Urinary bladder (tissue), 4 donors: Measurements from ENCODE around the gene SNRPE. TPM values are rescaled to one million over a fixed set of nuclear protein-coding genes. Genes with fewer than 3 reads are reported as not detected.

Experiments used
- DNase-seq: peaks from one replicate; pipeline ENCODE4 v3.0.0-alpha.2; 2015; ENCODE audit errors: extremely low spot score
- H3K27ac ChIP-seq: one replicate; pipeline ENCODE4 v1.5.1; 2013; ENCODE audit warnings: low read depth, mild to moderate bottlenecking, moderate library complexity
- H3K36me3 ChIP-seq: one replicate; pipeline ENCODE4 v1.6.1; 2013; ENCODE audit warnings: mild to moderate bottlenecking, moderate library complexity; ENCODE audit not compliant: insufficient read depth
- H3K4me1 ChIP-seq: one replicate; pipeline ENCODE4 v1.6.1; 2013; ENCODE audit warnings: mild to moderate bottlenecking, moderate library complexity; ENCODE audit not compliant: insufficient read depth
- H3K4me3 ChIP-seq: one replicate; pipeline ENCODE4 v1.5.1; 2013; ENCODE audit warnings: low read depth, low read length
- WGBS: extraction: QIAGEN DNeasy Blood & Tissue Kit; methylation state at CpG from one replicate; pipeline ENCODE4 v1.1.7; 2013; 5-methylcytosine and 5-hydroxymethylcytosine counted together
- polyA plus RNA-seq: library from polyadenylated mRNA; stranded (reverse); fragments of 200-250 nt; gene quantifications from one replicate; pipeline ENCODE4 v1.2.3, GENCODE V29; 2013
- small RNA-seq: library from RNA; depleted of rRNA; stranded (forward); fragments of <200 nt; gene quantifications from one replicate; pipeline ENCODE3, GENCODE V24; 2014
- total RNA-seq: library from RNA; depleted of rRNA; stranded (reverse); fragments of >200 nt; gene quantifications from one replicate; pipeline ENCODE4 v1.2.3, GENCODE V29; 2014
- donor health status: healthy with polysubstance abuse.
- donor health status: healthy.

The SNRPE gene
- total and polyA plus RNA-seq, 2 donors = 90.4 to 93.7 TPM

- H3K4me3 ChIP-seq = no peak overlapping the region
- 93% methylated on average over 47 of the region's 47 CpGs for WGBS
- DNase-seq = no peak
Observed at GRCh38 chr1:203899869-203900714, 38.7 kb downstream of the SNRPE start.

GRCh38 chr1:203901581-203901980 lies 40.2 kb downstream of the SNRPE start:
- no peak for DNase-seq
- Histone ChIP-seq H3K36me3 (no peaks in the 10 kb centered on the region), H3K4me1 (no peaks in the 10 kb centered on the region), H3K27ac (no peak overlapping the region), H3K4me3 (no peak overlapping the region)
- WGBS = 91% methylated on average over 12 of the region's 12 CpGs

More at GRCh38 chr1:203899869-203900714, 38.7 kb downstream of the SNRPE start:
- Histone ChIP-seq H3K4me1 (no peaks in the 10 kb centered on the region), H3K36me3 (no peaks in the 10 kb centered on the region), H3K27ac (no peak overlapping the region)

GRCh38 chr1:203905275-203905674 lies 43.9 kb downstream of the SNRPE start:
- H3K4me1 ChIP-seq = no peaks in the 10 kb centered on the region
- H3K36me3 ChIP-seq = no peaks in the 10 kb centered on the region
- H3K4me3 ChIP-seq = no peak overlapping the region
- H3K27ac ChIP-seq = no peak overlapping the region
- WGBS = 96% methylated on average over 4 of the region's 4 CpGs
- DNase-seq = no peak

- Histone ChIP-seq H3K4me3 (no peak overlapping the region), H3K4me1 (no peaks in the 10 kb centered on the region), H3K36me3 (no peaks in the 10 kb centered on the region), H3K27ac (no peak overlapping the region)
- DNase-seq = no peak
- 27% methylated on average over 2 of the region's 2 CpGs for WGBS
Observed at GRCh38 chr1:203906932-203907331, 45.5 kb downstream of the SNRPE start.

GRCh38 chr1:203907901-203908300 lies 46.5 kb downstream of the SNRPE start:
- no peak for DNase-seq
- Histone ChIP-seq H3K4me1 (no peaks in the 10 kb centered on the region), H3K36me3 (no peaks in the 10 kb centered on the region), H3K27ac (no peak overlapping the region), H3K4me3 (no peak overlapping the region)
- WGBS = 89% methylated on average over 5 of the region's 5 CpGs

- H3K36me3 ChIP-seq = no peaks in the 10 kb centered on the region
- DNase-seq = no peak
- no peaks in the 10 kb centered on the region for H3K4me1 ChIP-seq
- WGBS = 76% methylated on average over 5 of the region's 5 CpGs
- H3K4me3 ChIP-seq = no peak overlapping the region
- no peak overlapping the region for H3K27ac ChIP-seq
Observed at GRCh38 chr1:203911806-203912205, 50.4 kb downstream of the SNRPE start.

- no peaks in the 10 kb centered on the region for H3K4me1 ChIP-seq
- H3K4me3 ChIP-seq = no peak overlapping the region
- WGBS = 38% methylated on average over 3 of the region's 3 CpGs
Observed at GRCh38 chr1:203913073-203913521, 51.7 kb downstream of the SNRPE start.

GRCh38 chr1:203914292-203914691 lies 52.9 kb downstream of the SNRPE start:
- no peak overlapping the region for H3K4me3 ChIP-seq
- DNase-seq = no peak
- no peak overlapping the region for H3K27ac ChIP-seq
- no peaks in the 10 kb centered on the region for H3K4me1 ChIP-seq
- WGBS = 75% methylated on average over 3 of the region's 3 CpGs
- H3K36me3 ChIP-seq = no peaks in the 10 kb centered on the region

More at GRCh38 chr1:203913073-203913521, 51.7 kb downstream of the SNRPE start:
- no peak overlapping the region for H3K27ac ChIP-seq
- no peaks in the 10 kb centered on the region for H3K36me3 ChIP-seq
- no peak for DNase-seq

- Histone ChIP-seq H3K4me1 (no peaks in the 10 kb centered on the region), H3K4me3 (no peak overlapping the region), H3K27ac (no peak overlapping the region), H3K36me3 (no peaks in the 10 kb centered on the region)
- no peak for DNase-seq
- 79% methylated on average over 3 of the region's 3 CpGs for WGBS
Observed at GRCh38 chr1:203915811-203916210, 54.4 kb downstream of the SNRPE start.

GRCh38 chr1:203916756-203917155 lies 55.4 kb downstream of the SNRPE start:
- DNase-seq = no peak
- H3K4me3 ChIP-seq = no peak overlapping the region
- WGBS = 72% methylated on average over 2 of the region's 2 CpGs

More at GRCh38 chr1:203916756-203917155, 55.4 kb downstream of the SNRPE start:
- H3K36me3 ChIP-seq = no peaks in the 10 kb centered on the region
- no peak overlapping the region for H3K27ac ChIP-seq
- no peaks in the 10 kb centered on the region for H3K4me1 ChIP-seq

Small RNAs within 50 kb of the gene (small RNA-seq; reads per million reads assigned to genes)
- gene HSPE1P6 = not detected

Other genes with a start within 250 kb of the SNRPE start
- 143 TPM for gene ATP2B4, start 234.8 kb upstream of the SNRPE start, total RNA-seq
- gene ATP2B4, start 234.8 kb upstream of the SNRPE start, polyA plus RNA-seq = 168 TPM
- gene LAX1, start 96.4 kb upstream of the SNRPE start, total RNA-seq = 0.42 TPM
- gene LAX1, start 96.4 kb upstream of the SNRPE start, polyA plus RNA-seq = 0.51 TPM
- gene ZBED6, start 66.0 kb upstream of the SNRPE start, total RNA-seq = 30.8 TPM
- gene ZBED6, start 66.0 kb upstream of the SNRPE start, polyA plus RNA-seq = 3.0 TPM
- 137 TPM for gene ZC3H11A, start 66.0 kb upstream of the SNRPE start, total RNA-seq
- 43.1 TPM for gene ZC3H11A, start 66.0 kb upstream of the SNRPE start, polyA plus RNA-seq
- 12.8 TPM for gene SOX13, start 211.5 kb downstream of the SNRPE start, total RNA-seq
- gene SOX13, start 211.5 kb downstream of the SNRPE start, polyA plus RNA-seq = 41.9 TPM